GM21515 (cell line): ENCODE results near the gene BCAS3.
"Not testable (repeated sequence)": the region's sequence is repeated elsewhere in the genome, so short reads cannot be mapped to it uniquely, and the experiment has no call there.

Source experiments
- ATAC-seq: cut with Tn5 transposase; IDR thresholded peaks from one replicate; pipeline ENCODE4 v1.9.1; 2021; ENCODE audit not compliant: unreplicated experiment

The BCAS3 gene

GRCh38 chr17:60674637-60675036 lies 3.0 kb upstream of the BCAS3 start:
- ATAC-seq, result not testable (repeated sequence)

GRCh38 chr17:60675997-60676396 lies 1.7 kb upstream of the BCAS3 start:
- ATAC-seq, result no peak

GRCh38 chr17:60676758-60677307 lies 818 bp upstream of the BCAS3 start:
- ATAC-seq, result no peak

- peak; percentile 2 for ATAC-seq
Measured at GRCh38 chr17:60678118-60678444, 430 bp downstream of the BCAS3 start.

- no peak for ATAC-seq
Measured at GRCh38 chr17:60679287-60679686, 1.6 kb downstream of the BCAS3 start.

- ATAC-seq, result no peak
Measured at GRCh38 chr17:60680754-60681153, 3.1 kb downstream of the BCAS3 start.

GRCh38 chr17:60685437-60685836 lies 7.8 kb downstream of the BCAS3 start:
- ATAC-seq, result no peak

GRCh38 chr17:60695960-60696359 lies 18.3 kb downstream of the BCAS3 start:
- ATAC-seq, result no peak

GRCh38 chr17:60699090-60699489 lies 21.4 kb downstream of the BCAS3 start:
- ATAC-seq, result no peak

GRCh38 chr17:60704170-60704569 lies 26.5 kb downstream of the BCAS3 start:
- ATAC-seq, result no peak

GRCh38 chr17:60712675-60713074 lies 35.0 kb downstream of the BCAS3 start:
- ATAC-seq, result no peak

GRCh38 chr17:60713608-60714007 lies 36.0 kb downstream of the BCAS3 start:
- no peak for ATAC-seq

GRCh38 chr17:60716766-60717165 lies 39.1 kb downstream of the BCAS3 start:
- no peak for ATAC-seq

- no peak for ATAC-seq
Measured at GRCh38 chr17:60717814-60718213, 40.2 kb downstream of the BCAS3 start.

GRCh38 chr17:60720763-60721531 lies 43.3 kb downstream of the BCAS3 start:
- ATAC-seq, result no peak

- ATAC-seq, result peak; percentile 70
Measured at GRCh38 chr17:60724647-60725046, 47.0 kb downstream of the BCAS3 start.

GRCh38 chr17:60729854-60730253 lies 52.2 kb downstream of the BCAS3 start:
- no peak for ATAC-seq

- ATAC-seq, result no peak
Measured at GRCh38 chr17:60730273-60730672, 52.6 kb downstream of the BCAS3 start.

GRCh38 chr17:60738287-60738686 lies 60.6 kb downstream of the BCAS3 start:
- no peak for ATAC-seq

GRCh38 chr17:60740584-60740983 lies 62.9 kb downstream of the BCAS3 start:
- no peak for ATAC-seq

GRCh38 chr17:60741031-60741430 lies 63.4 kb downstream of the BCAS3 start:
- no peak for ATAC-seq

- ATAC-seq, result no peak
Measured at GRCh38 chr17:60743282-60743681, 65.6 kb downstream of the BCAS3 start.

GRCh38 chr17:60743799-60744198 lies 66.1 kb downstream of the BCAS3 start:
- ATAC-seq, result no peak
